Measurements from ENCODE around the gene USP24. TPM values are rescaled to one million over a fixed set of nuclear protein-coding genes. Genes with fewer than 3 reads are reported as not detected.

USP24 gene
- total RNA-seq, result 36.5 and 52.3 TPM in 2 replicates

GRCh38 chr1:55215194-55216021 is at the start of gene USP24:
Gene USP24 (minus strand): TSS chr1:55215364. CDS start chr1:55215113, 251 bp downstream.

DNA sequence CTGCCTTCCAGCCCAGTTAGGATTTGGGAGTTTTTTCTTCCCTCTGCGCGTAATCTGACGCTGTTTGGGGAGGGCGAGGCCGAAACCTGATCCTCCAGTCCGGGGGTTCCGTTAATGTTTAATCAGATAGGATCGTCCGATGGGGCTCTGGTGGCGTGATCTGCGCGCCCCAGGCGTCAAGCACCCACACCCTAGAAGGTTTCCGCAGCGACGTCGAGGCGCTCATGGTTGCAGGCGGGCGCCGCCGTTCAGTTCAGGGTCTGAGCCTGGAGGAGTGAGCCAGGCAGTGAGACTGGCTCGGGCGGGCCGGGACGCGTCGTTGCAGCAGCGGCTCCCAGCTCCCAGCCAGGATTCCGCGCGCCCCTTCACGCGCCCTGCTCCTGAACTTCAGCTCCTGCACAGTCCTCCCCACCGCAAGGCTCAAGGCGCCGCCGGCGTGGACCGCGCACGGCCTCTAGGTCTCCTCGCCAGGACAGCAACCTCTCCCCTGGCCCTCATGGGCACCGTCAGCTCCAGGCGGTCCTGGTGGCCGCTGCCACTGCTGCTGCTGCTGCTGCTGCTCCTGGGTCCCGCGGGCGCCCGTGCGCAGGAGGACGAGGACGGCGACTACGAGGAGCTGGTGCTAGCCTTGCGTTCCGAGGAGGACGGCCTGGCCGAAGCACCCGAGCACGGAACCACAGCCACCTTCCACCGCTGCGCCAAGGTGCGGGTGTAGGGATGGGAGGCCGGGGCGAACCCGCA is 175.7 kb downstream of the USP24 start, which contains the start of gene PCSK9:
Gene PCSK9, plus strand, starts transcription at position 207 of the 741 bp plus-strand sequence. Its CDS starts 290 bp downstream, at position 497.

Small RNA genes lying within 50 kb of the gene (small RNA-seq; reads per million reads assigned to genes)
- gene MIR4422 (ENCODE audit: low replicate concordance), result not detected

Other genes starting within 250 kb of the USP24 start
- gene TMEM61, start 234.7 kb downstream of the USP24 start, total RNA-seq, result not detected in 2 replicates
- not detected in 2 replicates for gene BSND, start 216.4 kb downstream of the USP24 start, total RNA-seq
- gene PCSK9, start 175.8 kb downstream of the USP24 start, total RNA-seq, result 0.14 and 3.1 TPM in 2 replicates

All from placental pericyte (primary cell).